GM10266 (cell line): ENCODE data around the gene MBIP.

Experiments
- DNase-seq: peaks from one replicate; pipeline ENCODE4 v3.0.0; 2012; ENCODE audit errors: extremely low spot score
- CTCF ChIP-seq: IDR thresholded peaks from 2 replicates; pipeline ENCODE4 v1.5.1; 2012; ENCODE audit warnings: mild to moderate bottlenecking, low read depth; ENCODE audit not compliant: control insufficient read depth, insufficient read depth; ENCODE audit errors: missing control alignments

Gene MBIP

GRCh38 chr14:36279306-36280190 lies 40.9 kb downstream of the MBIP start:
- no peak for DNase-seq
- TF ChIP-seq CTCF: no peak

GRCh38 chr14:36275741-36276140 lies 44.7 kb downstream of the MBIP start:
- DNase-seq: no peak
- no peak for TF ChIP-seq CTCF

GRCh38 chr14:36271939-36272907 lies 48.2 kb downstream of the MBIP start:
- TF ChIP-seq CTCF: no peak

GRCh38 chr14:36271222-36271621 lies 49.2 kb downstream of the MBIP start:
- DNase-seq: no peak
- TF ChIP-seq CTCF: no peak

More at GRCh38 chr14:36271939-36272907, 48.2 kb downstream of the MBIP start:
- no peak for DNase-seq

GRCh38 chr14:36270191-36270590 lies 50.2 kb downstream of the MBIP start:
- no peak for DNase-seq
- TF ChIP-seq CTCF: no peak

- DNase-seq: no peak
- TF ChIP-seq CTCF: no peak
Measured at GRCh38 chr14:36268121-36268520, 52.3 kb downstream of the MBIP start.
